Measurements from ENCODE around the gene SEPSECS.

Gene SEPSECS

DNA sequence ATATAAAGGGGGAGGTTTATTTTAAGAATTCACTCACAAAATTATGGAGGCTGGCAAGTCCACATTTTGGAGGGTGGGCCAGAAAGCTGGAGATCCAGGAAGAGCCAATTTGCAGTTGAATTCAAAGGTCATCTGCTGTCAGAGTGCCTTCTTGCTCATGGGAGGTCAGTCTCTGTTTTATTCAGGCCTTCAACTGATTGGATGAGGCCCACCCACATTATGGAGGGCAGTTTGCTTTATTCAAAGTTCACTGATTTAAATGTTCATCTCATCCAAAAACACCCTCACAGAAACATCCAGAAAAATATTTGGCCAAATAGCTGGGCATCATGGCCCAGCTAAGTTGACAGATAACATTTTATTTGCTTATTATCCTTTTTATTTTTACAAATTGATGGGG, 59.5 kb downstream of the SEPSECS start:
- DNase-seq (ENCODE audit: low read depth): no peak
- TF ChIP-seq, protein P1, sequence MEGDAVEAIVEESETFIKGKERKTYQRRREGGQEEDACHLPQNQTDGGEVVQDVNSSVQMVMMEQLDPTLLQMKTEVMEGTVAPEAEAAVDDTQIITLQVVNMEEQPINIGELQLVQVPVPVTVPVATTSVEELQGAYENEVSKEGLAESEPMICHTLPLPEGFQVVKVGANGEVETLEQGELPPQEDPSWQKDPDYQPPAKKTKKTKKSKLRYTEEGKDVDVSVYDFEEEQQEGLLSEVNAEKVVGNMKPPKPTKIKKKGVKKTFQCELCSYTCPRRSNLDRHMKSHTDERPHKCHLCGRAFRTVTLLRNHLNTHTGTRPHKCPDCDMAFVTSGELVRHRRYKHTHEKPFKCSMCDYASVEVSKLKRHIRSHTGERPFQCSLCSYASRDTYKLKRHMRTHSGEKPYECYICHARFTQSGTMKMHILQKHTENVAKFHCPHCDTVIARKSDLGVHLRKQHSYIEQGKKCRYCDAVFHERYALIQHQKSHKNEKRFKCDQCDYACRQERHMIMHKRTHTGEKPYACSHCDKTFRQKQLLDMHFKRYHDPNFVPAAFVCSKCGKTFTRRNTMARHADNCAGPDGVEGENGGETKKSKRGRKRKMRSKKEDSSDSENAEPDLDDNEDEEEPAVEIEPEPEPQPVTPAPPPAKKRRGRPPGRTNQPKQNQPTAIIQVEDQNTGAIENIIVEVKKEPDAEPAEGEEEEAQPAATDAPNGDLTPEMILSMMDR (IDR thresholded peaks at IDR 0.05; ENCODE audit: low read depth, low read length, missing control alignments): no peak
- no peak overlapping the region for H3K4me3 ChIP-seq (ENCODE audit: low read depth, low read length)
- in situ Hi-C loops (cut with HindIII; ENCODE audit: low sequenced_read_pairs): no loop called here

DNA sequence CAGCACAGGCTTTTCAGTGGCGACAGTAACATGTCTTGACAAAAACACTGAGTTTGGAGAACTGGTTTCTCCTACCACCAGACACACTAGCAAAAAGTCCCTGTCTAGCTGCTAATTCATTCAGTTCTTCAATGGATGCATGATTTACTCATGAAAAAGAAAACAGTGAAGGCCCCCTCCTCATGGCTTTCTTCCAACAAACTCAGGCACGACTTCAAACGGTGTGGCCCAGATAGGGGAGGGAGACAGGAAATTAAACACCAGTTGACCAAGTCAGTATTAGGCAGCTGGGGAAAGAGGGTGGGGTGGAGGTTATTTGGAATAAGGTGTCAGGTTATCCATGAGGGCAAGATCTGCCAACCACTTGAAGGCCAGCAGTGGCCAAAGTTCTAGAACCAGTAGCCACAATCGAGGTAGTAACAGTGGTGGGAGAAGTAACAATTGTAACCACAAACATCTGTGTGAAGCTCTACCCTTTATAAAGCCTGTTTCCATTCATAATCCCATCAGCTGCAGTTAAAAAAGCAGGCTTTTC, 60.2 kb downstream of the SEPSECS start:
- no peak for DNase-seq (ENCODE audit: low read depth)
- TF ChIP-seq, protein P1 (IDR thresholded peaks at IDR 0.05; ENCODE audit: low read depth, low read length, missing control alignments): no peak
- H3K4me3 ChIP-seq (ENCODE audit: low read depth, low read length): no peak overlapping the region
- in situ Hi-C loops (cut with HindIII; ENCODE audit: low sequenced_read_pairs): no loop called here

DNA sequence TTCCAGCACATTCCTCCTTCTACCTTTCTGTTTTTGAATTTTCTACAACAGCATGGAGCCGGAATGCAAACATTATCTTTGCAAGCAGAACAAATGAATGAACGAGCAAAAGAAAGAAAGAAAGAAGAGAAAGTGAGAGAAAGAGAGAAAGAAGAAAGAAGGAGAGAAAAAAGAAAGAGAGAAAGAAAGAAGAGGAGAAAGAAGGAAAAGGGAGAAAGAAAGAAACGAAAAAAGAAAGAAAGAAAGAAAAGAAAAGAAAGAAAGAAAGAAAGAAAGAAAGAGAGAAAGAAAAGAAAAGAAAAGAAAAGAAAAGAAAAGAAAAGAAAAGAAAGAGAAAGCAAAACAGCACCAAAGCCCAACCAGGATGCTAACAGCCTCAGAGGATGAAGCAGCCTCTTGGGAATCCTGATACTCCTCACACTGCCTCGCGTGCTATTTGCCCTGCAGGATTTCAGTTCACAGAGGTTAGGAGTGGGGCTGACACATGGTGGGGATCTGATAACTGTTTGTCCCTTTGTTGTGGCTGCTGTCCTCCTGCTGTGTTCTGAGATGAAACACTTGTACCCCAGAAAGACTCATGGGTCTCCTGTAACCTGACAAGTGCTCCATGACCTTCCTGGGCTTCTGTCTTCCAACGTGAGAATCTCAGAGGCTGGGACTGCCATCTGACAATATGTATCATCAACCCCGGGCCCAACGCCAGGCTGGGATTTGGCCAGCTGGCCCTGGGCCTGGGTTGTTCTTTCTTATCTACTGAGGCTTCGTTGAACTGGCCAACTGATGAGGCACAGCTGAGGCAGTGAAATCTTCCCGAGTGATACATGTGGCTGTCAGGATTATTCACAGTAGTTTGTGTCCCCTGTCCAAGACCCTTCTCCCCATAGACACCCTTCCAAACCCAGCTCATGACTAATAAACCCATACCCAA, 61.0 kb downstream of the SEPSECS start:
- no peak overlapping the region for H3K4me3 ChIP-seq (ENCODE audit: low read depth, low read length)
- in situ Hi-C loops (cut with HindIII; ENCODE audit: low sequenced_read_pairs): no loop called here
- TF ChIP-seq, protein P1 (IDR thresholded peaks at IDR 0.05; ENCODE audit: low read depth, low read length, missing control alignments): no peak
- no peak for DNase-seq (ENCODE audit: low read depth)

DNA sequence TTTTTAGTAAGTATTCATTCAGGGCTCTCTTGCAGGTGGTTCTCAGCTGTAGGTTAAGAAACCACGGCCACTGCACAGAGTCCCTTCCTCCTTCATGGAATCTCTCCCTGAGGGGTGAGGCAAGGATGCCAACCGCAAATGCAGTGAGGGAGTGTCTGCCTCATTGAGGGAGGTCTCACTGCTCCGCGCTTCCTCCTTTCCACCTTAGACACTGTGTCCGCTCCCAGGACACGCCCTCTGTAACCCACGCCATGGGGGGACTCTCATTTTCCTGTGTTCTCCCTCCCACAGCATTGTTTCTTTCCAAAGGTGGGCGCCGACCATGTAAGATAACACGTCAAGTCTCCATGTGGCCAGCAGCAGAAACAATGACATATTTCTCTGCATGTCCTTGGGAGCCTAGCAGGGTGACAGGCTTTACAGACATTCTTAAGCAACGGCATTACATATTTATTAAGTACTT, 63.2 kb downstream of the SEPSECS start:
- TF ChIP-seq, protein P1 (IDR thresholded peaks at IDR 0.05; ENCODE audit: low read depth, low read length, missing control alignments): no peak

DNA sequence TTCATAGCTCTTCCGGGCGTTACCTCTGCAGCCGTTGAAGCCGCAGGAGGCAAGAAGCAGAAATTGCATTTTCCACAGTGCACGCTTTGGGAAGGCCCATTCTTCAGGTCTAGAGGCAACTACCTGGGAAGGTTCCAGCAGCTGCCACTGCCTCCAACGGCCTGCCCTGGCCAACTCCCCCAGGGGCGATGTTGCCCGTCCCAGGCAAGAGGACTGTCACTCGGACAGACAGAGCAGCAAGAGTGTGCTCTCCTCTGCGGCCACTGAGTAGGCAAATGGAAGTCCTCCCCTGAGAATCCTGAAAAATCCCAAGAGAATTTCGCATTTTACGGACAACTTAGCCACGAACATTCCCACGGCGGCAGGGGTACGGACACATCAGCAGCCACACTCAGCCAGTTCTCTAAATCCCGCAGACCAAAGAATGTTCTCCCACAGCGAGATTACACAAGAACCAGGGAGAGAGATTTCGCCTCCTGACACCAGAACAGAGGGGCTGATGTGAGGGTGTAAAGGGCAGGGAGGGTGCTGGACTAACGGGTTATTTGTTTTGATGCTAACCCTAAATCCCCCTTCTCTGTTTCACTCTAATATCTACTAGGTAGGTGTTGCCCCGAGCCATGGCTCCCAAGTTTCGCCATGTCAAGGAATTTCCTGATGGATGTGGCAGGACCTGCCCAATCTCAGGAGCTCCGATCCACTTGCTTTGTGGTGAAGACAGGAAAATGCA, 63.8 kb downstream of the SEPSECS start:
- in situ Hi-C loops (cut with HindIII; ENCODE audit: low sequenced_read_pairs): no loop called here
- no peak for DNase-seq (ENCODE audit: low read depth)
- no peak overlapping the region for H3K4me3 ChIP-seq (ENCODE audit: low read depth, low read length)
- TF ChIP-seq, protein P1 (IDR thresholded peaks at IDR 0.05; ENCODE audit: low read depth, low read length, missing control alignments): no peak

More for the DNA sequence above, 63.2 kb downstream of the SEPSECS start:
- H3K4me3 ChIP-seq (ENCODE audit: low read depth, low read length): no peak overlapping the region
- DNase-seq (ENCODE audit: low read depth): no peak
- in situ Hi-C loops (cut with HindIII; ENCODE audit: low sequenced_read_pairs): no loop called here

DNA sequence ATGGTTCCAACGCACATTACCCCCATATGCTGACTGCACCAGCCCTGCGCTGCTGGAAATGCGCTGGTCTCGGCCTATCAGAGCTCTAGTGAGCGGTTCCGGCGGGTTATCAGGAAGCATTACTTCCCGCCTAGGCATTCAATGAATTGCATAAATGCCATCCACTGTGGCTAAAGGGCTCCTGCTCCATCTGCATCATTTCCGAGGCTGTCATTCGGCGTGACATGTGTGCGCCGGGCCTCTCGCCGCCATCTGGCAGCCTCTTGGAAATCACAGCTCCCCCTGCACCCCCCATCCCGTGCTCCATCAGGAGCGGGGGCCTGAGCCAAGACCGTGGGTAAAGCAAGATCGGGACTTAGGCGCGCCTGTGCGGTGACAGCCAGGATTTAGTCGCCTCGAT, 64.4 kb downstream of the SEPSECS start:
- in situ Hi-C loops (cut with HindIII; ENCODE audit: low sequenced_read_pairs): no loop called here
- H3K4me3 ChIP-seq (ENCODE audit: low read depth, low read length): no peak overlapping the region
- DNase-seq (ENCODE audit: low read depth): no peak
- TF ChIP-seq, protein P1 (IDR thresholded peaks at IDR 0.05; ENCODE audit: low read depth, low read length, missing control alignments): no peak

All from astrocyte of the cerebellum (primary cell).